NCI-H524 (cell line): ENCODE results near the gene CD38.

ENCODE experiments used
- DNase-seq, 2 experiments: peaks; one replicate each; lab custom pipeline; 2025; lab: John Stamatoyannopoulos, UW

The CD38 gene

GRCh38 chr4:15899511-15899910 is 121.4 kb downstream of the CD38 start:
- no peak for DNase-seq

DNA sequence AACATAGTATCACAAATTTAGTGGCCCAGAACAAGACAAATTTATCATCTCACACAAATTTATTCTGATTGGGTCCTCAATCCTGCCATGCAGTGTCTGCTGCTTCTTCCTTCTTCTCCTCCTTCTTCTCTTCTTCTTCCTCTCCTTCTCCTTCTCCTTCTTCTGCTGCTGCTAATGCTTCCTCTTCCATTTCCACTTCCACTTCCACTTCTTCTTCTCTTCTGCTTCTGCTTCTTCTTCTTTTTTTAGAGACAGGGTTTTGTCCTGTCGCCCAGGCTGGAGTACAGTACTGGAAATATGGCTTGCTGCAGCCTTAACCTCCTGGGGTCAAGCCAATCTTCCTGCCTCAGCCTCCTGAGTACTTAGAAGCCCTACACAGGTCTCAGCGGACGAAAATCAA is 122.9 kb downstream of the CD38 start:
- no peak for DNase-seq

GRCh38 chr4:15901998-15902397 is 123.9 kb downstream of the CD38 start:
- DNase-seq: no peak

- DNase-seq: no peak
Observed at GRCh38 chr4:15902746-15903145, 124.6 kb downstream of the CD38 start.
